Esophagus muscularis mucosa (tissue), 4 donors: ENCODE measurements around the gene DCHS2. TPM values are rescaled to one million over a fixed set of nuclear protein-coding genes. Genes with fewer than 3 reads are reported as not detected.

Experiments
- DNase-seq: peaks from one replicate; pipeline ENCODE4 v3.0.0-alpha.2; 2017; ENCODE audit errors: extremely low spot score
- H3K27ac ChIP-seq, 4 donors: fragments of 200-600 bp; sonication (generic); replicated peaks in 1 of 4; 1 replicate in 3 of 4; 2 replicates in 1 of 4; pipeline ENCODE4 v1.5.1; 2016 to 2019; ENCODE audit warnings: mild to moderate bottlenecking in 1 of 4
- H3K27me3 ChIP-seq, 4 donors: fragments of 200-600 bp; sonication (generic); one replicate each; pipeline versions ENCODE4 v1.5.1 to v1.6.0; 2016 to 2019
- H3K36me3 ChIP-seq, 4 donors: fragments of 200-600 bp; sonication (generic); one replicate each; pipeline ENCODE4 v1.5.1; 2016 to 2019
- H3K4me1 ChIP-seq, 4 donors: fragments of 200-600 bp; sonication (generic); one replicate each; pipeline ENCODE4 v1.5.1; 2016 to 2019
- H3K4me3 ChIP-seq, 4 donors: fragments of 200-600 bp; sonication (generic); 1 replicate in 2 of 4; 2 replicates in 2 of 4; pipeline ENCODE4 v1.5.1; 2016 to 2019; ENCODE audit warnings: mild to moderate bottlenecking in 4 of 4, moderate library complexity in 1 of 4
- H3K9me3 ChIP-seq, 4 donors: fragments of 200-600 bp; sonication (generic); 1 replicate in 3 of 4; 2 replicates in 1 of 4; pipeline ENCODE4 v1.5.1; 2016 to 2019
- CTCF ChIP-seq, 3 experiments: fragments of 200-600 bp in 2 of 3; fragments of 450-650 bp in 1 of 3; sonication (generic) in 2 of 3; IDR thresholded peaks; one replicate each; pipeline ENCODE4 v1.5.1; 2017 to 2019; ENCODE audit warnings: antibody characterized with exemption in 3 of 3, mild to moderate bottlenecking in 2 of 3, moderate library complexity in 1 of 3
- EP300 ChIP-seq: sonication (generic); formaldehyde crosslinking; IDR thresholded peaks from one replicate; pipeline ENCODE4 v1.6.1; 2017; ENCODE audit warnings: antibody characterized with exemption
- POLR2A ChIP-seq: fragments of 450-650 bp; IDR thresholded peaks from one replicate; pipeline ENCODE4 v1.6.1; 2017; ENCODE audit warnings: antibody characterized with exemption, moderate library complexity, mild to moderate bottlenecking, low read depth
- POLR2AphosphoS5 ChIP-seq, 2 donors: sonication (generic); formaldehyde crosslinking; IDR thresholded peaks; one replicate each; pipeline ENCODE4 v1.6.1; 2017; ENCODE audit warnings: antibody characterized with exemption in 2 of 2
- WGBS: methylation state at CpG from one replicate; pipeline ENCODE4 v1.1.5; 2018; 5-methylcytosine and 5-hydroxymethylcytosine counted together
- intact Hi-C: fragments of 100-400 bp; cut with DNase I; formaldehyde crosslinking; loops from one replicate; pipeline ENCODE4 v1.15.1; 2023
- total RNA-seq, 4 donors: library from RNA; depleted of rRNA; stranded (reverse); fragments of >200 nt; gene quantifications; one replicate each; pipeline versions ENCODE4 v1.1.0 to v1.2.1, GENCODE V29; 2016

Gene DCHS2
- total RNA-seq, 4 donors from 2014 or later = 2.7 to 5.8 (median 3.2) TPM

DNA sequence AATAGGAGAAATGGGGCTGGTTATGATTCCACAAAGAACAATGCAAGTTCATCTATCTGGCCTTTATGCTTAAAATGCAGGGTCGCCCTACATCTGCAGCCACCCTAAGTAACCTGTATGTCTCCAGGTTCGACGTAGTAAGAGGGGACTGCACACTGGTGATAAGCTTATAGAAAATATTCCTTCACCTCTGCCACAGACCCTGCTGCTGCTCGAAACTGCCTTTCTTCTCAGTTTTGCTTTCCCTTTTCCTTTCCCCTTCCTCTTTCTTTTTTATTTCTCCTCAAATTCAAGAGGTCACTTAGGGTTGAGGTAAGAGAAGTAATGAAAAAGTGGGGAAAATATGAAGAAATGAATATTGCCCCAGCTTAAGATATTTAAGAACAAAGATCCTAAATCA lies 123.5 kb downstream of the DCHS2 start:
- no peak for DNase-seq
- Histone ChIP-seq H3K27me3 (no peaks in the 10 kb centered on the region), H3K4me1 (peaks cover 0 to 32% (median 27%) of the 10 kb centered on the region in 4 donors), H3K4me3 (no peak overlapping the region), H3K9me3 (no peaks in the 10 kb centered on the region), H3K27ac (peak overlapping the region in 1 of 4 donors; percentile 63), H3K36me3 (no peaks in the 10 kb centered on the region)
- TF ChIP-seq POLR2AphosphoS5 (IDR thresholded peaks at IDR 0.05) = no peak
- TF ChIP-seq CTCF (IDR thresholded peaks at IDR 0.05) = no peak
- TF ChIP-seq POLR2A = no peak
- no peak for TF ChIP-seq EP300
- intact Hi-C loops = no loop called here
- 77% methylated on average over 4 of the region's 4 CpGs for WGBS

DNA sequence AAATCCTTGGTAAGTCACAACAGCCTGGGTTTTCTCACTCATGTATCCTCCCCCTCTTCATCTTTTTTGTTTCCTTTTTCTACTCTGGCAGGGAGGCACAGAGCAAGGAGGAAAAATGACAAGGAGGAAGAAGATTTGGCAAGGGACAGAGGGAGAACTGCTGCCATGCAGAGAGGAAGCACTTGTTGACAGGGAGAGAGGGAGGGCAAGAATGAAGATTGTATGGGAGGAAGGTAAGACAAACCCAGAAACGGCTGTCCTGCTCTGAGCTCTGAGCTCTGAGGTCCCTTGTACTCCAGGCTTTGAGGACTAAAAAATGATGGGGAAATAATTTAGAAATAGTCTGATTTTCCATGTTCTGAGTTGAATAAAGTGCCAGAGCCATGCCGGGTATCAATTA lies 123.9 kb downstream of the DCHS2 start:
- H3K27me3 ChIP-seq = no peaks in the 10 kb centered on the region
- WGBS = 48% methylated on average over 2 of the region's 2 CpGs
- H3K4me3 ChIP-seq = no peak overlapping the region
- H3K27ac ChIP-seq = peak overlapping the region in 1 of 4 donors; percentile 63
- peaks cover 0 to 32% (median 27%) of the 10 kb centered on the region in 4 donors for H3K4me1 ChIP-seq
- TF ChIP-seq POLR2A = no peak
- no peak for TF ChIP-seq CTCF (IDR thresholded peaks at IDR 0.05)
- TF ChIP-seq EP300 = no peak
- TF ChIP-seq POLR2AphosphoS5 (IDR thresholded peaks at IDR 0.05) = no peak
- intact Hi-C loops = no loop called here
- no peaks in the 10 kb centered on the region for H3K36me3 ChIP-seq
- DNase-seq = no peak
- H3K9me3 ChIP-seq = no peaks in the 10 kb centered on the region

DNA sequence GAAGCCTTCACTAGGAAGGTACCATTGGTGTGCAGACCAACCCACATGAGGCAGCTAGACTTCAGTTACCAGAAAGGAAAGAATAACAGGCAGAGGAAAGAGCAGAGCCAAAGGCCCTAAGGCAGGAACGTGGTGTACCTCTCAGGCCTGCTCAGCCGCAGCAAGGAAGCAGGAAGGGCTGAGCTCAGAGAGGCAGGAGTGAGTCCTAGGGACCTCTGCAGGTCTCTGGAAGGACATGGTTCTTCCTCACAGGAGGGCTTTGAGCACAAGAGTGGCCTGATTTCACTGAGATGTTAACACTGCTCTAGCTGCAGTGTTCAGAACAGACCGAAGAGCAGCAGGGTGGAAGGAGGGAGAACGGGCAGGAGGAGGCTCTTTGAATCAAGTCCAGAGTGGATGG lies 124.6 kb downstream of the DCHS2 start:
- no peaks in the 10 kb centered on the region for H3K9me3 ChIP-seq
- H3K4me1 ChIP-seq = peaks cover 0 to 32% (median 27%) of the 10 kb centered on the region in 4 donors
- DNase-seq = no peak
- intact Hi-C loops = no loop called here
- H3K27ac ChIP-seq = peak overlapping the region in 2 of 4 donors; percentile 19 to 63
- 44% methylated on average over 4 of the region's 4 CpGs for WGBS
- H3K36me3 ChIP-seq = no peaks in the 10 kb centered on the region
- H3K4me3 ChIP-seq = no peak overlapping the region
- H3K27me3 ChIP-seq = no peaks in the 10 kb centered on the region
- TF ChIP-seq POLR2AphosphoS5 (IDR thresholded peaks at IDR 0.05) (no peak), CTCF (IDR thresholded peaks at IDR 0.05) (no peak), POLR2A (no peak), EP300 (no peak)

- Histone ChIP-seq H3K36me3 (no peaks in the 10 kb centered on the region), H3K4me1 (peaks cover 0 to 32% (median 27%) of the 10 kb centered on the region in 4 donors), H3K9me3 (no peaks in the 10 kb centered on the region), H3K27ac (peak overlapping the region; percentile 29 to 75 (median 43)), H3K27me3 (no peaks in the 10 kb centered on the region), H3K4me3 (no peak overlapping the region)
- intact Hi-C loops = no loop called here
- TF ChIP-seq EP300 (no peak), CTCF (IDR thresholded peaks at IDR 0.05) (no peak), POLR2A (no peak), POLR2AphosphoS5 (IDR thresholded peaks at IDR 0.05) (no peak)
- WGBS = 25% methylated on average over 7 of the region's 7 CpGs
- no peak for DNase-seq
These were observed 127.3 kb downstream of the DCHS2 start for GRCh38 chr4:154364066-154364845.
